HepG2 (cell line): ENCODE measurements around the gene CHMP4B. TPM values are rescaled to one million over a fixed set of nuclear protein-coding genes. Genes with fewer than 3 reads are reported as not detected.
A peak's percentile ranks its signal among the peaks of the same experiment; 100 is the strongest.

Source experiments
- ATAC-seq: fragments of 200-7000 bp; cut with Tn5 transposase; 3 replicates; pipeline ENCODE4 v1.9.1; 2020; ENCODE audit warnings: mild to moderate bottlenecking, moderate library complexity
- BruUV-seq: library from RNA; stranded (reverse); fragments of 400-500 nt; replicated peaks from 2 replicates; lab custom pipeline; 2021; lab: Mats Ljungman, UMichigan
- CTCF ChIA-PET: fragments of 300-600 bp; formaldehyde crosslinking; extraction: SDS; loops from one replicate; lab custom pipeline; 2021; ENCODE audit warnings: low total read pairs, inconsistent platforms, low intra/inter-chr PET ratio; lab: Yijun Ruan, JAX
- POLR2A ChIA-PET: fragments of 350-600 bp; sonication (Branson Sonifier 250); formaldehyde crosslinking; loops from one replicate; lab custom pipeline; 2020; ENCODE audit warnings: antibody characterized with exemption, inconsistent platforms; lab: Yijun Ruan, JAX
- DNase-seq: peaks from one replicate; pipeline ENCODE4 v3.0.0-alpha.2; 2015; ENCODE audit warnings: low spot score
- FAIRE-seq: peaks from 3 replicates; lab custom pipeline; 2011; peaks lifted over from hg19 to GRCh38; lab: Jason Lieb, UNC
- H2AFZ ChIP-seq: one replicate; pipeline ENCODE4 v1.6.1; 2011; ENCODE audit warnings: low read length, inconsistent platforms
- H3K27ac ChIP-seq: fragments of 300-600 bp; 3 replicates; pipeline ENCODE4 v1.8.0; 2011; ENCODE audit warnings: mixed run types, mild to moderate bottlenecking, mixed read lengths, low read length, inconsistent platforms; ENCODE audit not compliant: insufficient read depth; ENCODE audit errors: extremely low read length
- H3K27me3 ChIP-seq, 2 experiments: fragments of 200-600 bp in 1 of 2; 2 replicates in 1 of 2; 3 replicates in 1 of 2; pipeline versions ENCODE4 v1.6.0 to v1.8.0; 2011; ENCODE audit warnings: low read length in 2 of 2, mild to moderate bottlenecking in 2 of 2, moderate library complexity in 2 of 2, inconsistent platforms in 1 of 2; ENCODE audit not compliant: insufficient read depth in 2 of 2, control insufficient read depth in 1 of 2
- H3K36me3 ChIP-seq, 2 experiments: fragments of 200-600 bp in 1 of 2; replicated peaks in 1 of 2; 2 replicates in 1 of 2; 3 replicates in 1 of 2; pipeline versions ENCODE4 v1.5.1 to v1.8.0; 2011; ENCODE audit warnings: low read length in 2 of 2, inconsistent platforms in 1 of 2; ENCODE audit not compliant: insufficient read depth in 2 of 2, control insufficient read depth in 1 of 2
- H3K4me1 ChIP-seq: 2 replicates; pipeline ENCODE4 v1.5.1; 2012; ENCODE audit warnings: low read length, inconsistent platforms; ENCODE audit not compliant: insufficient read depth
- H3K4me2 ChIP-seq: 2 replicates; pipeline ENCODE4 v1.6.0; 2011; ENCODE audit warnings: low read depth, low read length, inconsistent platforms
- H3K4me3 ChIP-seq, 3 experiments: fragments of 200-600 bp in 1 of 3; sonication (generic), shearing (Covaris generic) in 1 of 3; replicated peaks in 1 of 3; 2 replicates each; pipeline ENCODE4 v1.5.1; 2011 to 2016; ENCODE audit warnings: low read length in 3 of 3, inconsistent platforms in 2 of 3, low read depth in 2 of 3, mild to moderate bottlenecking in 2 of 3, control low read depth in 1 of 3, mixed read lengths in 1 of 3; ENCODE audit not compliant: insufficient read depth in 1 of 3
- H3K79me2 ChIP-seq: one replicate; pipeline ENCODE4 v1.6.1; 2011; ENCODE audit warnings: low read length, inconsistent platforms; ENCODE audit not compliant: insufficient read depth
- H3K9ac ChIP-seq: 2 replicates; pipeline ENCODE4 v1.6.0; 2011; ENCODE audit warnings: mild to moderate bottlenecking, low read depth, low read length, inconsistent platforms; ENCODE audit not compliant: insufficient read depth
- H3K9me3 ChIP-seq: 2 replicates; pipeline ENCODE4 v1.5.1; 2012; ENCODE audit warnings: mild to moderate bottlenecking, low read length
- H4K20me1 ChIP-seq: 2 replicates; pipeline ENCODE4 v1.6.0; 2011; ENCODE audit warnings: inconsistent platforms, mild to moderate bottlenecking, low read length, moderate library complexity; ENCODE audit not compliant: insufficient read depth
- DR1 ChIP-seq: sonication (generic); formaldehyde crosslinking; IDR thresholded peaks from 2 replicates; pipeline ENCODE4 v1.8.0; 2021; ENCODE audit warnings: mild to moderate bottlenecking, missing genetic modification reagents, inconsistent platforms
- ETV5 ChIP-seq: IDR thresholded peaks from 2 replicates; pipeline ENCODE4 v1.6.1; 2018; ENCODE audit warnings: missing biosample characterization, missing genetic modification reagents, inconsistent platforms, borderline replicate concordance
- JUN ChIP-seq: sonication (generic); formaldehyde crosslinking; IDR thresholded peaks from 2 replicates; pipeline ENCODE4 v1.4.0; 2020; ENCODE audit warnings: mild to moderate bottlenecking, missing genetic modification reagents
- MAFF ChIP-seq: IDR thresholded peaks from 2 replicates; pipeline ENCODE4 v1.6.1; 2011; ENCODE audit warnings: low read depth, low read length, improper control_type of control experiment
- NFYB ChIP-seq: sonication (generic); formaldehyde crosslinking; IDR thresholded peaks from 2 replicates; pipeline ENCODE4 v1.4.0; 2020; ENCODE audit warnings: missing genetic modification reagents
- PCBP1 ChIP-seq: fragments of 200-400 bp; formaldehyde crosslinking; IDR thresholded peaks from 2 replicates; pipeline ENCODE4 v1.6.1; 2017; ENCODE audit warnings: mild to moderate bottlenecking, low read depth, low read length, borderline replicate concordance
- PHB2 ChIP-seq: fragments of 450-650 bp; IDR thresholded peaks from 2 replicates; pipeline ENCODE4 v1.6.1; 2018; ENCODE audit not compliant: partially characterized antibody
- SRSF1 ChIP-seq: fragments of 200-400 bp; formaldehyde crosslinking; optimal IDR thresholded peaks from 2 replicates; pipeline ENCODE3; 2017; ENCODE audit warnings: mild to moderate bottlenecking, low read depth, low read length, moderate library complexity
- ZNF101 ChIP-seq: sonication (generic); formaldehyde crosslinking; IDR thresholded peaks from 2 replicates; pipeline ENCODE4 v1.4.0; 2020; ENCODE audit warnings: mild to moderate bottlenecking, low read depth, missing genetic modification reagents, borderline replicate concordance
- ZNF121 ChIP-seq: sonication (generic); formaldehyde crosslinking; IDR thresholded peaks from 2 replicates; pipeline ENCODE4 v1.5.0; 2020; ENCODE audit warnings: mild to moderate bottlenecking, missing genetic modification reagents
- ZNF496 ChIP-seq: sonication (generic); formaldehyde crosslinking; IDR thresholded peaks from 2 replicates; pipeline ENCODE4 v1.8.1; 2023; ENCODE audit warnings: mild to moderate bottlenecking, moderate library complexity, missing genetic modification reagents; ENCODE audit not compliant: insufficient replicate concordance
- WGBS: methylation state at CpG from one replicate; pipeline ENCODE4 v1.1.6; 2017; ENCODE audit warnings: low lambda C conversion rate; 5-methylcytosine and 5-hydroxymethylcytosine counted together
- in situ Hi-C: cut with HindIII; loops from 2 replicates; pipeline ENCODE4 v1.10.0; 2017; ENCODE audit warnings: low pct_unique_long_range_greater_than_20kb; ENCODE audit not compliant: extremely low pct_ligation_motif_present
- intact Hi-C: fragments of 100-400 bp; cut with micrococcal nuclease; formaldehyde crosslinking; loops from one replicate; pipeline ENCODE4 v1.10.0; 2022; ENCODE audit not compliant: unreplicated experiment
- polyA plus RNA-seq, 8 experiments: library from polyadenylated mRNA; depleted of rRNA in 3 of 8; stranded (reverse) in 7 of 8; unstranded in 1 of 8; fragments of >200 nt; fragmentation: Illumina TruSeq in 4 of 8; extraction: Trizol in 4 of 8; gene quantifications; 2 replicates each; pipeline versions ENCODE4 v1.2.1 to v1.2.3, GENCODE V29; 2011 to 2016; ENCODE audit warnings: low read depth in 4 of 8, missing spikeins in 1 of 8, mixed read lengths in 1 of 8; ENCODE audit not compliant: insufficient read depth in 1 of 8
- total RNA-seq, 5 experiments: library from RNA; depleted of rRNA; stranded (reverse); fragments of >200 nt; fragmentation: Illumina TruSeq; extraction: Trizol; gene quantifications; 2 replicates each; pipeline ENCODE4 v1.2.3, GENCODE V29; 2016; ENCODE audit warnings: low read depth in 1 of 5
- TF ChIP-seq, protein P1 (sequence below): sonication (generic); formaldehyde crosslinking; IDR thresholded peaks from 2 replicates; pipeline ENCODE4 v1.4.0; 2020; ENCODE audit warnings: missing genetic modification reagents
- TF ChIP-seq, protein P2 (sequence below): sonication (generic); formaldehyde crosslinking; IDR thresholded peaks from 2 replicates; pipeline ENCODE4 v1.5.1; 2020; ENCODE audit warnings: mild to moderate bottlenecking, moderate library complexity, missing genetic modification reagents

Gene CHMP4B
- total and polyA plus RNA-seq, 2 of the 13 experiments (the other 11 are each of a cell fraction or from before 2014, with no cell fraction given): 40.1 to 45.6 TPM

DNA sequence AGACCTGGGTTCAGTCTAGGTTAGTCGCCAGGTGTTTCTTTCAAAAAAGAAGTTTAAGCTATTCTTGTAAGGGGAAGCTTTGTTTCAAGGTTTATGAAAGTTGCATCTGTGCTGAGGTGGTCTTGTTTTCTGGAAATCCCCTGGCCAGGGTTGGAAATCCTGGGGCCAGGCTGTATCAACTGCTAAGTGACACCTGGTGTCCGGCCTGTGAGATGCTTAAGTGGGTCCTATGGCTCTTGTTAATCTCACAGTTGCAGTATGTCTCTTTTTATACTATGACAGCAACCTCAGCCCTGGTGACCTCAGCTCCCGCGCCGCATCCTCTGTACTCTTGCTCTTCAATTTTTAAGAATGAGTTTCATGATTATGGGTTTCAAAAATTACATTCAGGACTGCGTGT, 72.0 kb downstream of the CHMP4B start (continued):
- TF ChIP-seq, protein P1, sequence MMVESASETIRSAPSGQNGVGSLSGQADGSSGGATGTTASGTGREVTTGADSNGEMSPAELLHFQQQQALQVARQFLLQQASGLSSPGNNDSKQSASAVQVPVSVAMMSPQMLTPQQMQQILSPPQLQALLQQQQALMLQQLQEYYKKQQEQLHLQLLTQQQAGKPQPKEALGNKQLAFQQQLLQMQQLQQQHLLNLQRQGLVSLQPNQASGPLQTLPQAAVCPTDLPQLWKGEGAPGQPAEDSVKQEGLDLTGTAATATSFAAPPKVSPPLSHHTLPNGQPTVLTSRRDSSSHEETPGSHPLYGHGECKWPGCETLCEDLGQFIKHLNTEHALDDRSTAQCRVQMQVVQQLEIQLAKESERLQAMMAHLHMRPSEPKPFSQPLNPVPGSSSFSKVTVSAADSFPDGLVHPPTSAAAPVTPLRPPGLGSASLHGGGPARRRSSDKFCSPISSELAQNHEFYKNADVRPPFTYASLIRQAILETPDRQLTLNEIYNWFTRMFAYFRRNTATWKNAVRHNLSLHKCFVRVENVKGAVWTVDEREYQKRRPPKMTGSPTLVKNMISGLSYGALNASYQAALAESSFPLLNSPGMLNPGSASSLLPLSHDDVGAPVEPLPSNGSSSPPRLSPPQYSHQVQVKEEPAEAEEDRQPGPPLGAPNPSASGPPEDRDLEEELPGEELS: no peak

DNA sequence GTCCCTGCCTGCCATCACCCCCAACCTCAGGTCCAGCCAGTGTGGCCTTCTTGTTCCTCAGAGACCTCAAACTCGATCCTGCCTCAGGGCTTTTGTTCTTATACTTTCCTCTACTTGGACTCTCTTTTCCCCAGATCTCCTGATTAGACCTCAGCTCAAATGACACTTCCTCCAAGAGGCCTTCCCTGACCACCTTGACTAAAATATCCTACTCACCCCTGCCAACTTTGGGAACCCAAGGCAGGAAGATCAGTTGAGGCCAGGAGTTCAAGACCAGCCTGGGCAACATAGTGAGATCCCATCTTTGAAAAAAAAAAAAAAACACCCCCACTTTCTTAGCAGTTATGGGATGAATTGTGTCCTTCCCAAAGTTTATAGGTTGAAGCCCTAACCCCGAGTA, 73.5 kb downstream of the CHMP4B start:
- ChIA-PET POLR2A (no interaction called here), CTCF (no interaction called here)
- no TSS peak for BruUV-seq
- Histone ChIP-seq H3K36me3 (no peaks in the 10 kb centered on the region), H3K79me2 (no peaks in the 10 kb centered on the region), H3K9me3 (peaks cover under 1% of the 10 kb centered on the region), H2AFZ (no peak overlapping the region), H3K4me2 (no peak overlapping the region), H3K4me1 (no peaks in the 10 kb centered on the region), H3K9ac (no peak overlapping the region), H3K4me3 (no peak overlapping the region), H3K27me3 (peaks cover 3 to 54% of the 10 kb centered on the region in 2 experiments), H3K27ac (no peak overlapping the region), H4K20me1 (no peaks in the 10 kb centered on the region)
- no peak for FAIRE-seq
- in situ Hi-C loops: no loop called here
- no peak for DNase-seq
- intact Hi-C loops: no loop called here
- WGBS: 16% methylated on average over 2 of the region's 2 CpGs
- TF ChIP-seq ZNF121 (0 out of 2 replicates have a peak, but pooled peaks have one; percentile 53), DR1 (CRISPR knock-in tag) (no peak)
- ATAC-seq: no peak

DNA sequence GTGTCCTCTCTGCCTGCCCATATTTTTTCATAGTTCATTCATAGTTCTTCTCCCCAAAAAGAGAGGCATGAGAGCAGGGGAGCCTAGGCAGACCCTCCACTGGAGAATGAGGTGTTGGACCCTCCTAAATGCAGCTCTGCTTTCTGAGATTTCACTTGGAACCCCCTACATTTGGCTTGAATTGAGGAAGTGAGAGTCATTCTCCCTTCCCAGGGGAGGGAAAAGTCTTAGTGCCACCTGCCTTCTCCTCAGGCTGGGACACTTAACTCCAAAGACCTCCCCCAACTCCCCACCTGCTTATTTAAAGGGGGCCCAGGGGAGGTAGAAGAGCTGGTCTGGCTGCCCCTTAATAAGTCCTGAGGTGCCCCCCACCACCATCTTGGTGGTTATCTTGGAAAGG, 78.2 kb downstream of the CHMP4B start:
- FAIRE-seq (no peak), DNase-seq (no peak), ATAC-seq (no peak)
- Histone ChIP-seq H4K20me1 (no peaks in the 10 kb centered on the region), H3K4me3 (no peak overlapping the region), H3K27ac (no peak overlapping the region), H3K4me1 (0 out of 2 replicates have a peak, but pooled peaks cover 7% of the 10 kb centered on the region), H3K9me3 (no peaks in the 10 kb centered on the region), H3K9ac (no peak overlapping the region), H3K79me2 (no peaks in the 10 kb centered on the region), H3K4me2 (no peak overlapping the region), H3K27me3 (peaks cover 3 to 35% of the 10 kb centered on the region in 2 experiments), H3K36me3 (no peaks in the 10 kb centered on the region), H2AFZ (no peak overlapping the region)
- no TSS peak for BruUV-seq
- intact Hi-C loops (no loop called here), in situ Hi-C loops (no loop called here)
- ChIA-PET POLR2A (no interaction called here), CTCF (no interaction called here)
- TF ChIP-seq NFYB (CRISPR knock-in tag): no peak
- TF ChIP-seq, protein P2, sequence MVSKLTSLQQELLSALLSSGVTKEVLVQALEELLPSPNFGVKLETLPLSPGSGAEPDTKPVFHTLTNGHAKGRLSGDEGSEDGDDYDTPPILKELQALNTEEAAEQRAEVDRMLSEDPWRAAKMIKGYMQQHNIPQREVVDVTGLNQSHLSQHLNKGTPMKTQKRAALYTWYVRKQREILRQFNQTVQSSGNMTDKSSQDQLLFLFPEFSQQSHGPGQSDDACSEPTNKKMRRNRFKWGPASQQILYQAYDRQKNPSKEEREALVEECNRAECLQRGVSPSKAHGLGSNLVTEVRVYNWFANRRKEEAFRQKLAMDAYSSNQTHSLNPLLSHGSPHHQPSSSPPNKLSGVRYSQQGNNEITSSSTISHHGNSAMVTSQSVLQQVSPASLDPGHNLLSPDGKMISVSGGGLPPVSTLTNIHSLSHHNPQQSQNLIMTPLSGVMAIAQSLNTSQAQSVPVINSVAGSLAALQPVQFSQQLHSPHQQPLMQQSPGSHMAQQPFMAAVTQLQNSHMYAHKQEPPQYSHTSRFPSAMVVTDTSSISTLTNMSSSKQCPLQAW: no peak
- no peak for TF ChIP-seq JUN (CRISPR knock-in tag)
- TF ChIP-seq ETV5 (CRISPR knock-in tag): no peak
- TF ChIP-seq ZNF101 (CRISPR knock-in tag): no peak
- no peak for TF ChIP-seq PCBP1
- no peak for TF ChIP-seq MAFF
- TF ChIP-seq SRSF1: no peak
- TF ChIP-seq ZNF496 (CRISPR knock-in tag): no peak
- no peak for TF ChIP-seq PHB2
